ENCODE results near the gene COL4A3.

COL4A3 gene

DNA sequence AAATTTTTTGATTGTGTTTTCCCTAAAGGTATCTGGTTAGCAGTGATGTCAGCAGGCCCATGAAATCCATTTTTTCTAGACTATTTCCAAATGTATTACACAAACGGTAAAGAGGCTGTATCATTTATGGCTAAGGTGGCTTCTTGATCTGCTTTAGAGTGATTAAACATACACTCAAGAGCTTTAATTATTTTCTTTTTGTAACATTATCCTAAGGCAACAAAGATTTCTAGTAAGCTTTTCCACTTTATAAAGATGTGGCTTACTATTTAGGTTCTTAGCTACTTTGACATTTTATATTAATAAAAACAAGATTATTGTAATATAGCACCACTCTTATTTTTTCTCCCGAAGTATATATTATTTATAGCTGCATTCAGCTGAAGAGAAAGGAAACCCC, 177.1 kb downstream of the COL4A3 start:
- no peak for DNase-seq (ENCODE audit: low spot score)

DNA sequence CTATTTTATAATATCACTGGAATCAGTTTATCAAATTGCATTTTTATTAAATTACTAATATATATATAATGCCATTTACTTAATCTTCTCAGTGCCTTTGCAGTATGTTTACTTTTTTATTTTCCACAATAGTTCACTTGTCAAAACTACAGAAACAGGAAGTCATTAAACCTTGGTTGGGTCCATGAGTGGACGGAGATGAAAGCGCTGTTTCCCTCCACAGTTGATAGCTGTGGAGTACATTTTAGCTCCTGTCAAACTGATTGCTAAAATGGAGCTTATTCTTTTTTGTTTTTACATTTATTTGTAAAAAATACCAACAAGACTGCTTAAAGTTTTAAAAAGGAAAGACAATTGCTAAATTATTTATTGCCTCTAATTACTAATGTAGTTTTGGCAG, 179.8 kb downstream of the COL4A3 start:
- no peak for DNase-seq (ENCODE audit: low spot score)

DNA sequence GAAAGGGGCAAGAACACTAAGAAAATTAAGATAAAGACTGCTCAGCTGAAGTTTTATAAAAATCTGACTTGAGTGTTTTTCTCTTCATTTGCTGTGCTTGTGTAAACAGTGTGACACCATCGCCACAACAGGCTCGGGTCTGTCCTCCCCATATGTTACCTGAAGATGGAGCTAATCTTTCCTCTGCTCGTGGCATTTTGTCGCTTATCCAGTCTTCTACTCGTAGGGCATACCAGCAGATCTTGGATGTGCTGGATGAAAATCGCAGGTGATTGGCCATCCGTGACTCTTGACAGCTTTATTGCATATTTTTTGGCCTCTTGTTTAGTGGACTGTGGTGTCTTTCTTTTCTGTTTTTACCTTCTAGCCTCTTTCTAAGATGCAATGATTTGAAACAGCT, 182.7 kb downstream of the COL4A3 start:
- DNase-seq (ENCODE audit: low spot score) = peak; percentile 62

DNA sequence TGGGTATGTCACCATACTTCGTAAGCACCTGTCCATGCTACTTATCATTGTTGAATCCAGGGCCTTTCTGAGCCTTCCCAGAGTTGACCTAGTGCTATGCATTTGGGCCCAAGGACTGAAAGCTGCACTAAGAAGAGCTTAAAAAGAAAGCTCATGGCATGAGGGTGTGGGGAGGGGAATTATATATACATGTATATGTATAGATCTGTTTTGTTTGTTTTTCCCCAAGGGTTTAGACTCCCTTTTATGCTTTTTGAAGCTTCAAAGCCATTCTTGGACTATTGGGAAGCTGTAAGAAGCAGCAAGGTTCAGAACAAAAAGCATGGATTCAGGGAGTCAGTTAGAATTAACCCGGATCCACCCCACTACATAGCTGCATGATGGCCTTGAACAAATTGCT, 183.9 kb downstream of the COL4A3 start:
- DNase-seq (ENCODE audit: low spot score) = no peak

DNA sequence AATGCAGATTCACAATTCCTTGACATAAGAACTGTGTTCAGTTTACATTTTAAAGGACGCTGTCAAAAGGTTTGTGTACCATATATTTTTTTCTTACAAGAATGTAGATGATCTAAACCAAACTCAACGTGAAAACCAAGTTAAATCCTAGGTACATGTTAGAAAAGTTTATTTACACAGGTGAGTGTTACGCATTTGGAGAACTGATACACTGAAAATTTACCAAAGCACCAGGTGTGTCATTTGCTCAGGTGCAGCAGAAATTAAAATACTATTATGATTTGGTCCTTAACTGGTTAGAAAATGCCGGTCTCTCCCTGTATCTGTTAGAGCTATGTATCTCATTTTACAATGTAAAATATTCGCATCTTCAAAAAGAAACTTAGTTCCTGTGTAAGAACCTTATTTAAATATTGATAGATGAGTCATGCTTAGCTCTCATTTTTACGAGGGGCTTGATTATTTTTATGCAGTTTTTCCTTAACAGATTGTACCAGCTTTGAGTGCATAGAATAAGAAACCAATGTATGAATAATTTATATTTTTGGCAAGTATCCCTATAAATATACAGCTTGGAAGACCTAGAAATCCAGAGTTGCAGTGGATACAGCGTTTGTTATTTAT, 185.7 kb downstream of the COL4A3 start:
- no peak for DNase-seq (ENCODE audit: low spot score)

DNA sequence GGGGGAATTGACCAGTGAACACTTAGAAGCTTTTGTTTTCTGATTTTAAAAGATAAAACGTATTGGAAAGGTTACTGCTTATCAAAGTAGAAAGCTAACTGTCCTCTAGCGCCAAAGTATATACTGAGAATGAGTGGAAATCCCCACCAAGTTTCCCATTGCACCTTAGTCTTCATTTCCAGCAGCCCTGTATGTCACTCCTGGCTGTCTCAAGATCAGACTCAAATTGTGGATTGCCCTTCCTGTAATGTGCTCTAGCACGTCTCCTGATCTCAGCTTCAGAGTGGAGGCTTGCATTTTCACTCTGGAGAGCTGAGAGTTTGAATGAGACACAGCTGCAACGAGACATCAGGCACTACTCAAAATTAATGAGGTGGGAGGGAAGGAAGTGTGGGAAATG, 187.2 kb downstream of the COL4A3 start:
- no peak for DNase-seq (ENCODE audit: low spot score)

DNA sequence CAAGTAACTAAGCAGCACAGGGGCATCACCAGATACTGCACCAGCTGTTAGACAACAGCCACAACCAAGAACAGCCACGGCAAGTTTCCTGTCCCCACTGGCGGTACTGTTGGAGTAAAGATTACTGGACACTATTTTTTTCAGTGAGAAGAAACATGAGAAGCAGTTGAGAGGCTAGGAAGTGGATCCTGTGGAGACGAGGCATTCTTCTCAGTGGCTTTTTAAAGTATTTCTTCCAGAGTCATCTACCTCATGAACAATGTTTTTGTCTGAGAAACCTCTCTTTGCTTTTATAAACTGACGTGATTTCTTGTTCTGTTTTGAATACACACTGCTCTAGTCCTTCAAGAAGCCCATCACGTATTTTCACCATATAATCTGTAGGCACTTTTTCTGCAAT, 195.9 kb downstream of the COL4A3 start:
- no peak for DNase-seq (ENCODE audit: low spot score)

DNA sequence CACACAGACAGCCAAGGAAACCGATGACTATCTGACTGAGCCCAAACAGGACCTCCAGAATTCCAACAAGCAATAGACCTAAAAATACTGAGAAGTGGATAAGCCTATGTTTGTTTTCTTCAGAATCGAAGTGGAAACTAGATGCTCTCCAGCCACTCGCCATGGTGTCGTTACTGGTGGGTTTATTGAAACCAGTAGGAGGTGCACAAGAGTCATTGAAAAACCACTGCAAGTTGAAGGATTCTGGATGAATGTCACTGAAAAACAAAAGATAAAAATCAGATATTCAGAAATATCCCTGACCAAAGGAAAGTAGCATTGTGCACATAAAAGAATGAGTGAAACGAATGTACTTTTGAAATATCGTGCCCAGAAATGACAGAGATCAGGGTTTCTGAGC, 199.3 kb downstream of the COL4A3 start:
- DNase-seq (ENCODE audit: low spot score) = no peak

All from kidney tubule cell (primary cell).